H1 (cell line): ENCODE results near the gene RASGRF1. TPM values are rescaled to one million over a fixed set of nuclear protein-coding genes. Genes with fewer than 3 reads are reported as not detected.

Experiments
- ASH2L ChIP-seq: fragments of 200-600, 300-600 bp; sonication (generic); IDR thresholded peaks from one replicate; pipeline ENCODE4 v1.7.1; 2017; ENCODE audit warnings: low read length
- BACH1 ChIP-seq: IDR thresholded peaks from 2 replicates; pipeline ENCODE4 v1.6.1; 2012; ENCODE audit warnings: low read length, improper control_type of control experiment
- CHD1 ChIP-seq: IDR thresholded peaks from 2 replicates; pipeline ENCODE4 v1.6.1; 2012; ENCODE audit warnings: low read depth, low read length, improper control_type of control experiment
- CHD7 ChIP-seq: fragments of 300-600 bp; sonication (generic); IDR thresholded peaks from 2 replicates; pipeline ENCODE4 v1.7.1; 2012; ENCODE audit warnings: low read length, moderate library complexity, mild to moderate bottlenecking, inconsistent platforms; ENCODE audit not compliant: insufficient replicate concordance
- FOSL1 ChIP-seq: IDR thresholded peaks from 2 replicates; pipeline ENCODE4 v1.6.1; 2011; ENCODE audit warnings: mild to moderate bottlenecking, low read depth, low read length, moderate library complexity; ENCODE audit not compliant: insufficient read depth
- JUN ChIP-seq: IDR thresholded peaks from 2 replicates; pipeline ENCODE4 v1.6.1; 2011; ENCODE audit warnings: low read depth, mild to moderate bottlenecking, improper control_type of control experiment, low read length
- JUND ChIP-seq: IDR thresholded peaks from 2 replicates; pipeline ENCODE4 v1.6.1; 2011; ENCODE audit warnings: mild to moderate bottlenecking, improper control_type of control experiment, low read length
- RFX5 ChIP-seq: IDR thresholded peaks from 2 replicates; pipeline ENCODE4 v1.6.1; 2011; ENCODE audit warnings: low read depth, low read length, improper control_type of control experiment, borderline replicate concordance
- RXRA ChIP-seq: IDR thresholded peaks from 2 replicates; pipeline ENCODE4 v1.6.1; 2011; ENCODE audit warnings: low read depth, mild to moderate bottlenecking, low read length, moderate library complexity; ENCODE audit not compliant: insufficient read depth
- SAP30 ChIP-seq: fragments of 300-600 bp; sonication (generic); IDR thresholded peaks from 2 replicates; pipeline ENCODE4 v1.7.1; 2012; ENCODE audit warnings: low read length, moderate library complexity, mild to moderate bottlenecking, inconsistent platforms; ENCODE audit not compliant: insufficient read depth, insufficient replicate concordance
- YY1 ChIP-seq: IDR thresholded peaks from 2 replicates; pipeline ENCODE4 v1.6.1; 2011; ENCODE audit warnings: low read depth, mild to moderate bottlenecking, low read length
- polyA plus RNA-seq, 7 experiments: library from polyadenylated mRNA; depleted of rRNA in 3 of 7; stranded (reverse) in 5 of 7; unstranded in 2 of 7; fragments of >200 nt in 5 of 7; fragments of 200-250 nt in 2 of 7; gene quantifications; 1 replicate in 5 of 7; 2 replicates in 1 of 7; 4 replicates in 1 of 7; pipeline versions ENCODE4 v1.2.1 to v1.2.3, GENCODE V29; 2011 to 2013; ENCODE audit warnings: missing spikeins in 2 of 7, mixed read lengths in 2 of 7
- total RNA-seq: library from RNA; stranded (reverse); fragmentation: NEBNext Ultra II Directional; extraction: Animal tissue kit (Norgen Biotek cat#: 25700); gene quantifications from 2 replicates; pipeline ENCODE4 v1.2.1, GENCODE V29; 2021

RASGRF1 gene
- total and polyA plus RNA-seq, 2 of the 8 experiments (the other 6 are each of a cell fraction or from before 2014, with no cell fraction given) = 0.42 to 0.67 TPM

- TF ChIP-seq CHD7 (no peak), RFX5 (no peak), JUND (no peak), FOSL1 (no peak), YY1 (0 out of 2 replicates have a peak, but pooled peaks have one; percentile 9), RXRA (no peak), BACH1 (no peak), ASH2L (peak; percentile 1), SAP30 (no peak), CHD1 (no peak), JUN (no peak)
Measured at GRCh38 chr15:79089890-79090486, 592 bp downstream of the RASGRF1 start (continued).
